Erythroblast (primary cell): ENCODE measurements around the gene SCTR.

Experiments used
- GATA1 ChIP-seq: IDR thresholded peaks from 2 replicates; pipeline ENCODE4 v1.6.1; 2011; ENCODE audit warnings: low read depth, mild to moderate bottlenecking, control low read depth, low read length, moderate library complexity
- POLR2A ChIP-seq: IDR thresholded peaks from 2 replicates; pipeline ENCODE4 v1.6.1; 2011; ENCODE audit warnings: mild to moderate bottlenecking, low read length

DNA sequence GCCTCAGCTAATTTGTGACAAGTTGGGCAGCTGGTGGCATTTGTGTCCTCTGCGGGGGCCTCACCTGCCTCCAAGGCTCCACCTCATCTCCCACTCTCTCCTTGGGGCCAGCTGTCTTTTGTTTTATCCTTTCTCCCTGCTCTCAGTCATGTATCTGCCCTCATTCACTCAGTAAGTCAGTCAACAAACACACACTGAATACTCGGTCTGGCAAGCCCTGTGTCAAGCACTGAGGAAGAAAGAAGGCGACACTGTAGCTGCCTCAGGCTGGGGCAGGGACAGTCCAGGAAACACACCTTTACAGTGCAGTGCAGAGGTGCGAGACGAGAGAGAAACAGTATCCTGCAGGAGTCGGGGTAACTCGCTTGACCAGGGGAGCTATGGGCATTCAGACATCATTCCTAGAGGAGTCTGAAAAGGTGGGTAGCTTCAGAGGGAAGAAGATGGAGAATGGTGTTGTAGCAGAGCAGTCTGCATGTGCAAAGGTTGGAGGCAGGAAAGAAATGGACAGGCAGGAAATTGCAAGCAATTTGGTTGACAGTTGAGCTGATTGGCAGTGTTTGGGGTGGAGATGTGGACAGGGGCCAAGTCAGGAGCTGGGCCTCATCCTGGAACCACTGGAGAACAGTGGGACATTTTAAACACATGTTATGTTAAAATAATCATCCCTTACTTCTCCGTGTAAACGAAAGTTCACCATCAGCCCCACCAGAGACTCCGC, 34.9 kb downstream of the SCTR start:
- no peak for TF ChIP-seq POLR2A
- TF ChIP-seq GATA1: no peak
